Mesendoderm (in vitro differentiated cells): Measurements from ENCODE around the gene CRTC1.

Source experiments
- DNase-seq: peaks from one replicate; pipeline ENCODE4 v3.0.0; 2013
- H2AK5ac ChIP-seq: 2 replicates; pipeline ENCODE4 v1.6.1; 2013; ENCODE audit warnings: low read length, inconsistent platforms
- H2BK120ac ChIP-seq: 2 replicates; pipeline ENCODE4 v1.6.1; 2013; ENCODE audit warnings: low read depth, mild to moderate bottlenecking, low read length, moderate library complexity, mixed read lengths
- H2BK15ac ChIP-seq: replicated peaks from 2 replicates; pipeline ENCODE4 v1.6.1; 2013; ENCODE audit warnings: low read depth, mild to moderate bottlenecking, moderate library complexity
- H2BK5ac ChIP-seq: 2 replicates; pipeline ENCODE4 v1.6.1; 2013; ENCODE audit warnings: low read length, inconsistent platforms
- H3K18ac ChIP-seq: 2 replicates; pipeline ENCODE4 v1.6.1; 2013; ENCODE audit warnings: mild to moderate bottlenecking, low read length, mixed read lengths
- H3K23ac ChIP-seq: one replicate; pipeline ENCODE4 v1.6.1; 2013; ENCODE audit warnings: low read length
- H3K27ac ChIP-seq: 2 replicates; pipeline ENCODE4 v1.5.1; 2013; ENCODE audit warnings: low read depth, mild to moderate bottlenecking, inconsistent platforms, low read length, moderate library complexity
- H3K27me3 ChIP-seq: 2 replicates; pipeline ENCODE4 v1.6.1; 2013; ENCODE audit warnings: low read length, control low read depth, mild to moderate bottlenecking, inconsistent platforms; ENCODE audit not compliant: insufficient read depth, poor library complexity
- H3K36me3 ChIP-seq: 2 replicates; pipeline ENCODE4 v1.6.1; 2013; ENCODE audit warnings: low read length, inconsistent platforms; ENCODE audit not compliant: control insufficient read depth, insufficient read depth
- H3K4ac ChIP-seq: one replicate; pipeline ENCODE4 v1.6.1; 2013; ENCODE audit warnings: low read depth, mild to moderate bottlenecking, low read length, moderate library complexity
- H3K4me1 ChIP-seq: 2 replicates; pipeline ENCODE4 v1.6.1; 2013; ENCODE audit warnings: low read depth, low read length, inconsistent platforms; ENCODE audit not compliant: control insufficient read depth
- H3K4me2 ChIP-seq: 2 replicates; pipeline ENCODE4 v1.6.1; 2013; ENCODE audit warnings: low read length
- H3K4me3 ChIP-seq: 2 replicates; pipeline ENCODE4 v1.5.1; 2013; ENCODE audit warnings: mild to moderate bottlenecking, low read length
- H3K56ac ChIP-seq: one replicate; pipeline ENCODE4 v1.6.1; 2013; ENCODE audit warnings: low read length
- H3K79me1 ChIP-seq: 2 replicates; pipeline ENCODE4 v1.6.1; 2013; ENCODE audit warnings: low read length, inconsistent platforms
- H3K79me2 ChIP-seq: 2 replicates; pipeline ENCODE4 v1.6.1; 2013; ENCODE audit warnings: mild to moderate bottlenecking, low read length; ENCODE audit not compliant: control insufficient read depth, insufficient read depth
- H3K9ac ChIP-seq: 2 replicates; pipeline ENCODE4 v1.6.1; 2013; ENCODE audit warnings: low read length, inconsistent platforms
- H4K5ac ChIP-seq: one replicate; pipeline ENCODE4 v1.6.1; 2013; ENCODE audit warnings: low read length
- H4K8ac ChIP-seq: one replicate; pipeline ENCODE4 v1.6.1; 2013; ENCODE audit warnings: low read depth, mild to moderate bottlenecking, control low read depth, low read length, moderate library complexity
- WGBS: extraction: QIAGEN DNeasy Blood & Tissue Kit; methylation state at CpG from one replicate; pipeline ENCODE4 v1.1.7; 2013; ENCODE audit warnings: low lambda C conversion rate, missing lambda C conversion rate; ENCODE audit not compliant: insufficient coverage; ENCODE audit errors: extremely low coverage; 5-methylcytosine and 5-hydroxymethylcytosine counted together

CRTC1 gene

GRCh38 chr19:18670312-18670711 is 13.2 kb upstream of the CRTC1 start:
- H4K5ac ChIP-seq: no peak overlapping the region
- H3K23ac ChIP-seq: no peak overlapping the region
- WGBS: no CpG with 5 or more reads among the region's 13 CpGs
- no peaks in the 10 kb centered on the region for H3K36me3 ChIP-seq
- no peaks in the 10 kb centered on the region for H3K27me3 ChIP-seq
- H3K27ac ChIP-seq: no peak overlapping the region
- no peak for DNase-seq
- H3K4me2 ChIP-seq: no peak overlapping the region
- H3K79me2 ChIP-seq: no peaks in the 10 kb centered on the region
- no peak overlapping the region for H2AK5ac ChIP-seq
- no peak overlapping the region for H2BK5ac ChIP-seq
- H3K4me3 ChIP-seq: no peak overlapping the region
- no peak overlapping the region for H2BK120ac ChIP-seq
- H3K18ac ChIP-seq: no peak overlapping the region
- no peak overlapping the region for H3K4ac ChIP-seq
- H3K9ac ChIP-seq: no peak overlapping the region
- H3K79me1 ChIP-seq: no peaks in the 10 kb centered on the region
- no peak overlapping the region for H3K56ac ChIP-seq
- no peak overlapping the region for H2BK15ac ChIP-seq
- H4K8ac ChIP-seq: no peak overlapping the region
- no peaks in the 10 kb centered on the region for H3K4me1 ChIP-seq

DNA sequence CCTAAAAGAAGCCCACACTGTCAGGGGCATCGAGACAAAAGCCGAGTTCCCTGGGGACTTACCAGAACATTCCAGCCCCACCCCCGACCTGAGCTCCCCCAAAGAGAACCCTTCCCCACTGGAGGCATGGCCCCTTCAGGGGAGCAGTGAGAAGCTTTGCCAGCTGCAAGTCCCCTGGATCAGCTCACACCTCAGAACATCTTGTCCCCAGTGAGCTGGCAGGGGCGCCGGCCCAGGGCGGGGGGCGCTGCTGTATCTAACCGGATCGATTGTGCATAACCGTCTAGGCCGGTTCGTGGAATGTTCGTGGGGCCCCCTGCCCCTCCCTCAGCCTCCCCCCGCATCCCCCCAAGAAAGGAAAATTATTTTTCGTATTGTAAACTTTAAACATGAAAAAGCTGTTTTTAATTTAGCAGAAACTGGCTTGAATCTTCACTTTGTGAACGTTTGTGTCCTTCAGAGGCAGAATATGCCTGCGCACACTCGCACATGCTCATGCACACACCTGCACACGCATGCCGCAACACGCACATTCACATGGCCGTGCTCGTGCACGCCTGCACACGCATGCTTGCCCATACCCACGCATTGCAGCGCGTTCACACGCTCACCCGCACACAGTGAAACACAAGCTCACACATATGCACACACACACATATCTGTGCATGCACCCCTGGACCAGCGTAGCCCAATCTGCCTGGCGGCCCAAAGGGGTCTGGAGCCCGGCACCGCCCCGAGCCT is 12.0 kb upstream of the CRTC1 start:
- Histone ChIP-seq H3K56ac (no peak overlapping the region), H3K4me2 (no peak overlapping the region), H3K4ac (no peak overlapping the region), H3K4me1 (no peaks in the 10 kb centered on the region), H2AK5ac (no peak overlapping the region), H3K4me3 (no peak overlapping the region), H3K18ac (no peak overlapping the region), H3K79me2 (no peaks in the 10 kb centered on the region), H3K36me3 (no peaks in the 10 kb centered on the region), H3K9ac (no peak overlapping the region), H4K8ac (no peak overlapping the region), H2BK15ac (no peak overlapping the region), H3K27me3 (no peaks in the 10 kb centered on the region), H3K79me1 (no peaks in the 10 kb centered on the region), H2BK5ac (no peak overlapping the region), H4K5ac (no peak overlapping the region), H3K27ac (no peak overlapping the region), H2BK120ac (no peak overlapping the region), H3K23ac (no peak overlapping the region)
- WGBS: no CpG with 5 or more reads among the region's 35 CpGs
- DNase-seq: no peak

DNA sequence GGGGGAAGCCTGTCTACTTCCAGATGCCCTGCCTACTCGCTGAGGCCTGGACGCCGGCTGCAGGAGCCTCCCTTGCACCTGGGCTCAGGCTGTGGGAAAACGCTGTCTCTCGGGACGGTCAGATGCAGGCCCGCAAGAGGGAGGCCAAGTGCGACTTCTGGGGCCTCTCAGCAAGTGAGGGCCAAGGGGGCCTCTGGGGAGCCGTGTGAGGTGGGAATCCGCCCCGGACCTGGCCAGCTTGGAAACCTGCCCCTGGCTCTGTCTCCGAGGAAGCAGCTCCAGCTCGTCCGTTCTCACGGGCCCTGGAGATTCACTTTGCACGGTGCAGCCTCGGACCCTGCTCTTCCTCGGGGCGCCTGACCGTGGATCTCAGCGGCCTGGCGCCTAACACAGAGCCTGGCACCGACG is 11.4 kb upstream of the CRTC1 start:
- DNase-seq: no peak
- Histone ChIP-seq H3K79me2 (no peaks in the 10 kb centered on the region), H2BK5ac (no peak overlapping the region), H3K9ac (no peak overlapping the region), H3K27ac (no peak overlapping the region), H3K23ac (no peak overlapping the region), H3K4me2 (no peak overlapping the region), H2BK120ac (no peak overlapping the region), H3K36me3 (no peaks in the 10 kb centered on the region), H2BK15ac (no peak overlapping the region), H3K18ac (no peak overlapping the region), H3K27me3 (no peaks in the 10 kb centered on the region), H3K4me3 (no peak overlapping the region), H4K8ac (no peak overlapping the region), H3K4ac (no peak overlapping the region), H3K79me1 (no peaks in the 10 kb centered on the region), H4K5ac (no peak overlapping the region), H3K4me1 (no peaks in the 10 kb centered on the region), H3K56ac (peak overlapping the region; percentile 42), H2AK5ac (no peak overlapping the region)
- no CpG with 5 or more reads among the region's 24 CpGs for WGBS

- Histone ChIP-seq H3K79me2 (no peaks in the 10 kb centered on the region), H2BK15ac (no peak overlapping the region), H3K79me1 (no peaks in the 10 kb centered on the region), H3K4me2 (no peak overlapping the region), H4K5ac (no peak overlapping the region), H2BK5ac (no peak overlapping the region), H3K56ac (no peak overlapping the region), H2BK120ac (no peak overlapping the region), H3K18ac (no peak overlapping the region), H3K4me3 (no peak overlapping the region), H3K9ac (no peak overlapping the region), H4K8ac (no peak overlapping the region), H3K27me3 (no peaks in the 10 kb centered on the region), H3K4ac (no peak overlapping the region), H3K36me3 (no peaks in the 10 kb centered on the region), H2AK5ac (no peak overlapping the region), H3K27ac (no peak overlapping the region), H3K4me1 (no peaks in the 10 kb centered on the region), H3K23ac (no peak overlapping the region)
- no CpG with 5 or more reads among the region's 13 CpGs for WGBS
- peak; percentile 72 for DNase-seq
These were observed 10.7 kb upstream of the CRTC1 start for GRCh38 chr19:18672606-18673337.

GRCh38 chr19:18674616-18675015 is 8.9 kb upstream of the CRTC1 start:
- WGBS: no CpG with 5 or more reads among the region's 11 CpGs
- H2BK5ac ChIP-seq: no peak overlapping the region
- no peak for DNase-seq
- peaks cover 2% of the 10 kb centered on the region for H3K4me1 ChIP-seq
- no peak overlapping the region for H2AK5ac ChIP-seq
- no peak overlapping the region for H3K4ac ChIP-seq
- no peak overlapping the region for H3K27ac ChIP-seq
- no peak overlapping the region for H4K5ac ChIP-seq
- no peak overlapping the region for H3K9ac ChIP-seq
- no peaks in the 10 kb centered on the region for H3K79me1 ChIP-seq
- H2BK120ac ChIP-seq: no peak overlapping the region
- H3K79me2 ChIP-seq: no peaks in the 10 kb centered on the region
- no peaks in the 10 kb centered on the region for H3K27me3 ChIP-seq
- H3K18ac ChIP-seq: no peak overlapping the region
- no peak overlapping the region for H3K56ac ChIP-seq
- H3K4me2 ChIP-seq: no peak overlapping the region
- H3K23ac ChIP-seq: no peak overlapping the region
- H4K8ac ChIP-seq: no peak overlapping the region
- H3K36me3 ChIP-seq: no peaks in the 10 kb centered on the region
- H3K4me3 ChIP-seq: no peak overlapping the region
- H2BK15ac ChIP-seq: no peak overlapping the region
